Loucy (cell line): ENCODE measurements around the gene PFKFB1.

ENCODE experiments used
- H2AFZ ChIP-seq: fragments of 200-600 bp; sonication (generic); 2 replicates; pipeline ENCODE4 v1.6.0; 2016; ENCODE audit warnings: antibody characterized with exemption, mild to moderate bottlenecking, low read length, moderate library complexity
- H3F3A ChIP-seq: fragments of 200-600 bp; 2 replicates; pipeline ENCODE4 v1.6.0; 2016; ENCODE audit warnings: antibody characterized with exemption, low read depth, mild to moderate bottlenecking
- H3K27me3 ChIP-seq: fragments of 200-600 bp; sonication (generic); 2 replicates; pipeline ENCODE4 v1.6.1; 2014; ENCODE audit warnings: low read length, mild to moderate bottlenecking; ENCODE audit not compliant: insufficient read depth, poor library complexity, severe bottlenecking
- H3K36me3 ChIP-seq: fragments of 200-600 bp; sonication (generic); 2 replicates; pipeline ENCODE4 v1.6.1; 2016; ENCODE audit warnings: low read length; ENCODE audit not compliant: insufficient read depth
- H3K4me1 ChIP-seq: fragments of 200-600 bp; sonication (generic); 2 replicates; pipeline ENCODE4 v1.5.1; 2014; ENCODE audit warnings: low read length, mild to moderate bottlenecking; ENCODE audit not compliant: insufficient read depth, poor library complexity, severe bottlenecking
- H3K4me2 ChIP-seq: fragments of 200-600 bp; sonication (generic); 2 replicates; pipeline ENCODE4 v1.6.0; 2014; ENCODE audit warnings: antibody characterized with exemption, low read length, low read depth, mild to moderate bottlenecking; ENCODE audit not compliant: poor library complexity, severe bottlenecking
- H3K4me3 ChIP-seq: fragments of 200-600 bp; sonication (generic); 2 replicates; pipeline ENCODE4 v1.5.1; 2014; ENCODE audit warnings: low read length, mild to moderate bottlenecking, mixed read lengths; ENCODE audit not compliant: poor library complexity, severe bottlenecking
- H3K79me2 ChIP-seq: fragments of 200-600 bp; sonication (generic); 2 replicates; pipeline ENCODE4 v1.6.1; 2014; ENCODE audit warnings: low read length; ENCODE audit not compliant: insufficient read depth
- H3K9ac ChIP-seq: fragments of 200-600 bp; sonication (generic); 2 replicates; pipeline ENCODE4 v1.6.0; 2014; ENCODE audit warnings: mild to moderate bottlenecking, low read depth, low read length, moderate library complexity; ENCODE audit not compliant: poor library complexity, severe bottlenecking
- H3K9me2 ChIP-seq: fragments of 200-600 bp; sonication (generic); replicated peaks from 2 replicates; pipeline ENCODE4 v1.6.1; 2016; ENCODE audit warnings: low read depth, low read length, mixed read lengths
- H3K9me3 ChIP-seq: fragments of 200-600 bp; sonication (generic); 2 replicates; pipeline ENCODE4 v1.6.1; 2014; ENCODE audit warnings: mild to moderate bottlenecking, antibody characterized with exemption, low read length, low read depth; ENCODE audit not compliant: insufficient read depth
- H4K20me1 ChIP-seq: fragments of 200-600 bp; sonication (generic); 2 replicates; pipeline ENCODE4 v1.6.0; 2014; ENCODE audit warnings: antibody characterized with exemption, low read length, mild to moderate bottlenecking; ENCODE audit not compliant: insufficient read depth, poor library complexity, severe bottlenecking
- EZH2phosphoT487 ChIP-seq: fragments of 200-600 bp; IDR thresholded peaks from 2 replicates; pipeline ENCODE4 v1.6.1; 2018; ENCODE audit warnings: antibody characterized with exemption, mild to moderate bottlenecking, moderate library complexity, borderline replicate concordance
- TF ChIP-seq, protein P1 (sequence below): fragments of 200-600 bp; sonication (generic); conservative IDR thresholded peaks from 2 replicates; pipeline ENCODE4 v1.5.1; 2014; ENCODE audit warnings: mild to moderate bottlenecking, antibody characterized with exemption, low read length

Gene PFKFB1

DNA sequence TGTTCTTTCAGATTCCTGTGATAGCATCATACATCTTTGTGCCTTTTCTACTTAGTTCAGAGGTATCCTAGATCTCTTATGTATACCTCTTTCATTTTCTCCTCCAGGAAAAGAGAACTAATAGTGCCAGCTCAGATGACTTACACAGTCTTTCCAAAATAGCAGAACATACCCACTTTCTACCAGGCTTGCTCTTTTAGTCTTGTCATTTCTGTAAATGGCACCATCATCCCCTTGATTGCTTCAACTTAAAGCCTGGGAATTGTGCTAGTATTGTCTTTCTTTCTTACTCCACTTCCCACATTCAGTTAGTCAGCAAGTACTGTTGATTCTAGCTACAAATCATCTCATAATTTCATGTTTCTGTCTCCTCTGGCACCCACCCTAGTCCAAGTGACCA, 11.3 kb upstream of the PFKFB1 start:
- Histone ChIP-seq H3K9me2 (no peaks in the 10 kb centered on the region), H3K9ac (no peak overlapping the region), H3K4me1 (peaks cover 4% of the 10 kb centered on the region), H4K20me1 (peaks cover 5% of the 10 kb centered on the region), H3K36me3 (peaks cover 19% of the 10 kb centered on the region; the same call in 1 of the 2 replicates), H3K4me3 (no peak overlapping the region), H3F3A (no peaks in the 10 kb centered on the region), H2AFZ (no peak overlapping the region), H3K4me2 (no peak overlapping the region), H3K27me3 (no peaks in the 10 kb centered on the region), H3K79me2 (peaks cover 23% of the 10 kb centered on the region), H3K9me3 (no peaks in the 10 kb centered on the region)
- TF ChIP-seq EZH2phosphoT487 = no peak
- TF ChIP-seq, protein P1, sequence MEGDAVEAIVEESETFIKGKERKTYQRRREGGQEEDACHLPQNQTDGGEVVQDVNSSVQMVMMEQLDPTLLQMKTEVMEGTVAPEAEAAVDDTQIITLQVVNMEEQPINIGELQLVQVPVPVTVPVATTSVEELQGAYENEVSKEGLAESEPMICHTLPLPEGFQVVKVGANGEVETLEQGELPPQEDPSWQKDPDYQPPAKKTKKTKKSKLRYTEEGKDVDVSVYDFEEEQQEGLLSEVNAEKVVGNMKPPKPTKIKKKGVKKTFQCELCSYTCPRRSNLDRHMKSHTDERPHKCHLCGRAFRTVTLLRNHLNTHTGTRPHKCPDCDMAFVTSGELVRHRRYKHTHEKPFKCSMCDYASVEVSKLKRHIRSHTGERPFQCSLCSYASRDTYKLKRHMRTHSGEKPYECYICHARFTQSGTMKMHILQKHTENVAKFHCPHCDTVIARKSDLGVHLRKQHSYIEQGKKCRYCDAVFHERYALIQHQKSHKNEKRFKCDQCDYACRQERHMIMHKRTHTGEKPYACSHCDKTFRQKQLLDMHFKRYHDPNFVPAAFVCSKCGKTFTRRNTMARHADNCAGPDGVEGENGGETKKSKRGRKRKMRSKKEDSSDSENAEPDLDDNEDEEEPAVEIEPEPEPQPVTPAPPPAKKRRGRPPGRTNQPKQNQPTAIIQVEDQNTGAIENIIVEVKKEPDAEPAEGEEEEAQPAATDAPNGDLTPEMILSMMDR = no peak

DNA sequence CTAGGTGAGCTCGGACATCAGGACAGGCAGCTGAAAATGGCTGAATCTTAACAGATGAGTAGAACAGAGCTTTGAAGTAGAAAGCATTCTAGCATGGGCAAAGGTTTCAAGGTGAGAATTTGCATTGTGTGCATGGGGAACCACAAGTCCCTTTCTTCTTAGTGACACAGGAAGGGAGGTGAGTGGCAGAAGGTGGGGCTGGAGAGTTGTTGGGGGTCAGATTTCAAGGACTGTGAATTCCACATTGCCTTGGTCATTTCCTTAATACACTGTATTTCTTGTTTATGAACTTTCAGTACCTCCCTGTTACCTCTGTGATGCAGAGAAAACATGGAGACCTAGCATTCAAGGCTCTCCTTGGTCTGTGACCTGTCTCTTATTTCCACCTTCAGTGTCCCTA, 10.2 kb upstream of the PFKFB1 start:
- H4K20me1 ChIP-seq = peaks cover 5% of the 10 kb centered on the region
- TF ChIP-seq, protein P1 = no peak
- TF ChIP-seq EZH2phosphoT487 = no peak
- H3K36me3 ChIP-seq = peaks cover 19% of the 10 kb centered on the region; the same call in 1 of the 2 replicates

DNA sequence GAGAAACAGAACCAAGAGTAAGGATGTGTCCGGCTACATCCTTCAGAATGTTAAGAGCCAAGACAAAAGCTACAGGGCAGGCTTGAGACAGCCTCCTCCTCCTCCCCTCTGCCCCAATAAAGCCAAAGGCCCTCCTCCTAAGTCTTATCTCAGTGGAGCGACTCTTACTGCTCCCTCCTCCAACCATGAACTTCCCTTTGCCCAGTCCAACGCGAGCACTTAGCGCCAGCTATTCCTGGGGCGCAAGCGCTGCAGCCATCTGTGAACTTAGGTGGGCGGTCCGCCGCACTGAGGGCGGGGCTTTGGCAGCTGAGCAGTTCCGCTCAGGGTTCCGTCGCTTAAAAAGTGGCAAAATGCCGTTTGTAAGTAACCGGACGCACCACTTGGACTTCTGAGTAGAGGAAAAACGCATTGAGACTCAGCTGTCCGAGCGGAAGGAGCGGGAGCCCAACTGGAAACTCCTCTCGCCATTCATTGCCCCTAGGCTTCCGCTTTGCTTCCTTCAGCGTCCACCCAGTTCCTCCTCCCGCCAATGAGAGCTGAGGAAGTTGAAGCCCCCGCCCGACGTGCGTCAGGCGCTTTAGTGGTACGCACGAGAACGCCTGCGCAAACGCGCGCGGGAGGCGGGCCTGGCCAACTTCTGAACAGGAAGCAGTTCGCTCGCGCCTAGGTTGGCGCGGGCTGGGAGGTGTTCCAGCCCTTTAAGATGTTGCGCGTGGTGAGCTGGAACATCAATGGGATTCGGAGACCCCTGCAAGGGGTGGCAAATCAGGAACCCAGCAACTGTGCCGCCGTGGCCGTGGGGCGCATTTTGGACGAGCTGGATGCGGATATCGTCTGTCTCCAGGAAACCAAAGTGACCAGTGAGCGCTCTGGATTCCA, 6.0 kb upstream of the PFKFB1 start, which contains the start of gene APEX2:
TSS of gene APEX2 (plus strand) at position 647 of the 882 bp plus-strand sequence. CDS start at position 707, 60 bp downstream.
- H3K9ac ChIP-seq = peak within 1 kb of the TSS; percentile 94
- peaks cover 5% of the 10 kb centered on the region for H4K20me1 ChIP-seq
- H3K4me3 ChIP-seq = peak within 1 kb of the TSS; percentile 97
- peak within 1 kb of the TSS; percentile 86 for H3K4me2 ChIP-seq
- peaks cover 24% of the 10 kb centered on the region for H3K79me2 ChIP-seq
- H3K4me1 ChIP-seq = peaks cover 4% of the 10 kb centered on the region
- peaks cover 11% of the 10 kb centered on the region; the same call in 1 of the 2 replicates for H3K36me3 ChIP-seq
- peak within 1 kb of the TSS; percentile 87 for H2AFZ ChIP-seq
- TF ChIP-seq, protein P1 = no peak
- TF ChIP-seq EZH2phosphoT487 = no peak
- no peaks in the 10 kb centered on the region for H3K27me3 ChIP-seq
- no peaks in the 10 kb centered on the region for H3K9me2 ChIP-seq
- H3K9me3 ChIP-seq = no peaks in the 10 kb centered on the region
- H3F3A ChIP-seq = no peaks in the 10 kb centered on the region

More for the DNA sequence above, 10.2 kb upstream of the PFKFB1 start:
- Histone ChIP-seq H3K27me3 (no peaks in the 10 kb centered on the region), H3K9me2 (no peaks in the 10 kb centered on the region), H3K4me1 (peaks cover 4% of the 10 kb centered on the region), H3K9ac (no peak overlapping the region), H3K4me2 (peak overlapping the region; percentile 37), H3K9me3 (no peaks in the 10 kb centered on the region), H3K4me3 (no peak overlapping the region), H2AFZ (no peak overlapping the region), H3K79me2 (peaks cover 24% of the 10 kb centered on the region), H3F3A (no peaks in the 10 kb centered on the region)
